Fibroblast of the aortic adventitia (primary cell): Measurements from ENCODE around the gene SLC27A1. TPM values are rescaled to one million over a fixed set of nuclear protein-coding genes. Genes with fewer than 3 reads are reported as not detected.
"Not testable (repeated sequence)": the region's sequence is repeated elsewhere in the genome, so short reads cannot be mapped to it uniquely, and the experiment has no call there.

ENCODE experiments used
- DNase-seq: peaks from one replicate; pipeline ENCODE4 v3.0.0-alpha.2; 2010; ENCODE audit warnings: low read depth
- H3K4me3 ChIP-seq: 2 replicates; pipeline ENCODE4 v1.5.1; 2011; ENCODE audit warnings: low read depth, mild to moderate bottlenecking, control low read depth, low read length, moderate library complexity
- total RNA-seq: library from RNA; depleted of rRNA; stranded (reverse); fragments of >200 nt; gene quantifications from 2 replicates; pipeline ENCODE4 v1.2.3, GENCODE V29; 2012; ENCODE audit warnings: low replicate concordance
- TF ChIP-seq, protein P1 (sequence below): IDR thresholded peaks from 2 replicates; pipeline ENCODE4 v1.5.1; 2011; ENCODE audit warnings: mild to moderate bottlenecking, low read length, control low read depth, inconsistent platforms; ENCODE audit not compliant: insufficient read depth

The SLC27A1 gene
- total RNA-seq, 1 donor, result 11.4 TPM

DNA sequence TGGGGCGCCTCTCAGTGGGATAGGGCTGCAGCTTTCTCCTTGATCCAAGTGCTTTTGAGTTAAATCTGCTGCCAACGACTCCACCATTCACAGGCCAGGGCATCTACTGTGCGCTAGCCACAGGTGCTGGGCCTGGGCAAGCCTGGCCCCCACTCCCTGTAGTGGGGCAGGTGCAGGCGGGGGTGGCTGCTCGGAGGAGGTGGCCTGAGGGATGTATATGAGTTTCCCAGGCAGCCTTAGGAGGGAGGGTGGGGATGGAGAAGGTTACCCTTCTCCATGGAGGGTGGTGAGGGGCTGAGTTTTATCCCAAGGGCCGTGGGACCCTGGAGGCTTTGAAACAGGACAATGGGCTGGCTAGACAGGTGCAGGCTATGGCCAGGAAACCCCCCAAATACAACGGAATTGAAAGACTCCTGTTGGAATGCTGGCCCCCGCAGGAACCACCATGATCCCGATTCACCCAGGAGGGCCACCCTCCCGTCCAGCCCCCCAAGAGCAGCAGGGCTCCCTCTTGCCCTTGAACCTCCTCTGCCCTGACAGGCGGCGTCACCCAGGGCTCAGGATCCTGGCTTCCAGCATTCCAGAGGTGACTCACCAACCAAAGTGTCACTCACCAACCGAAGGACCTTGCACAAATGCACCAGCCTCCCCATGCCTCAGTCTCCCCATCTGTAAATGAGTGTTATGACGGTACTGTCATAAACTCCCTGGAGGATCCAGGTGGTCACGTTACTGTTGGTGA is 45.3 kb downstream of the SLC27A1 start:
- DNase-seq, result no peak
- H3K4me3 ChIP-seq, result no peak overlapping the region
- TF ChIP-seq, protein P1, sequence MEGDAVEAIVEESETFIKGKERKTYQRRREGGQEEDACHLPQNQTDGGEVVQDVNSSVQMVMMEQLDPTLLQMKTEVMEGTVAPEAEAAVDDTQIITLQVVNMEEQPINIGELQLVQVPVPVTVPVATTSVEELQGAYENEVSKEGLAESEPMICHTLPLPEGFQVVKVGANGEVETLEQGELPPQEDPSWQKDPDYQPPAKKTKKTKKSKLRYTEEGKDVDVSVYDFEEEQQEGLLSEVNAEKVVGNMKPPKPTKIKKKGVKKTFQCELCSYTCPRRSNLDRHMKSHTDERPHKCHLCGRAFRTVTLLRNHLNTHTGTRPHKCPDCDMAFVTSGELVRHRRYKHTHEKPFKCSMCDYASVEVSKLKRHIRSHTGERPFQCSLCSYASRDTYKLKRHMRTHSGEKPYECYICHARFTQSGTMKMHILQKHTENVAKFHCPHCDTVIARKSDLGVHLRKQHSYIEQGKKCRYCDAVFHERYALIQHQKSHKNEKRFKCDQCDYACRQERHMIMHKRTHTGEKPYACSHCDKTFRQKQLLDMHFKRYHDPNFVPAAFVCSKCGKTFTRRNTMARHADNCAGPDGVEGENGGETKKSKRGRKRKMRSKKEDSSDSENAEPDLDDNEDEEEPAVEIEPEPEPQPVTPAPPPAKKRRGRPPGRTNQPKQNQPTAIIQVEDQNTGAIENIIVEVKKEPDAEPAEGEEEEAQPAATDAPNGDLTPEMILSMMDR, result no peak

DNA sequence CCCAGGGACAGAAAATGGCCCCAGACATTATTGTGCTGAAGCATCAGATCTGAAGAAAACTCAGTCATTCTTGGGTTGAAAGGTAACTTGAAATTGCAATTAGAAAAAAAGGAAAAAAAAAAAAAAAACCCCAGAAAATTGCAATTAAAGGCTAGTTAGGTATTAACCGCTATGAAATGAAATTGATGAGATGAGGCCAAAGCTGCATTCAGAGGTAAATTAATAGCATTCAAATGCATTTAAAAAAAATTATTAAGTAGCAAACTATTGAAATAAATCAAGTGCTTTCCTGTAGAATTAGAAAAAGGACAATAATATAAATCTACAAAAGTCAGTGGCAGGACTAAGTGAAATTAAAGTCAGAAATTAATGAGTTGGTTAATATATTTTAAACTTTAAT is 47.6 kb downstream of the SLC27A1 start:
- no peak overlapping the region for H3K4me3 ChIP-seq
- DNase-seq, result no peak

DNA sequence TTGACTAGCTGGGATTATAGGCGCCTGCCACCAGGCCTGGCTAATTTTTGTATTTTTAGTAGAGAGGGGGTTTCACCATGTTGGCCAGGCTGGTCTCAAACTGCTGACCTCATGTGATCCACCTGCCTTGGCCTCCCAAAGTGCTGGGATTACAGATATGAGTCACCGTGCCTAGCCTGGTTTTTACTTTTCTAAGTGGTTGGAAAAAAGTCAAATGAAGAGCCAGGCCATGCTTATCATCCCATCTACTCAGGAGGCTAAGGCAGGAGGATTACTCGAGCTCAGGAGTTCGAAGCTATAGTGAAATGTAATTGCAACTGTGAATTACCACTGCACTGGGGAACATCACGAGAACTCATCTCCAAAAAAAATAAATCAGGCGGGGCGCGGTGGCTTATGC is 48.3 kb downstream of the SLC27A1 start:
- not testable (repeated sequence) for DNase-seq, H3K4me3 ChIP-seq

More for the DNA sequence above, 47.6 kb downstream of the SLC27A1 start:
- TF ChIP-seq, protein P1, result no peak

DNA sequence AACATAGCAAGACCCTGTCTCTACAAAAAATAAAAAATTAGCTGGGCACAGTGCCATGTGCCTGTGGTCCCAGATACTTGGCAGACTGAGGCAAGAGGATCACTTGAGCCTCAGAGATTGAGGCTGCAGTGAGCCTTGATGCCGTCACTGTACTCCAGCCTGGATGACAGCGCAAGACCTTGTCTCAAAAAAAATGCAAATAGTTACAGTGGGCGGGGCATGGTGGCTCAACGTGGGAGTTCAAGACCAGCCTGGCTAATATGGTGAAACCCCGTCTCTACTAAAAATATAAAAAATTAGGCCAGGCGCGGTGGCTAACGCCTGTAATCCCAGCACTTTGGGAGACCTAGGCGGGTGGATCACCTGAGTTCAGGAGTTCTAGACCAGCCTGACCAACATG is 49.6 kb downstream of the SLC27A1 start:
- no peak overlapping the region for H3K4me3 ChIP-seq
- TF ChIP-seq, protein P1, result no peak
- no peak for DNase-seq

DNA sequence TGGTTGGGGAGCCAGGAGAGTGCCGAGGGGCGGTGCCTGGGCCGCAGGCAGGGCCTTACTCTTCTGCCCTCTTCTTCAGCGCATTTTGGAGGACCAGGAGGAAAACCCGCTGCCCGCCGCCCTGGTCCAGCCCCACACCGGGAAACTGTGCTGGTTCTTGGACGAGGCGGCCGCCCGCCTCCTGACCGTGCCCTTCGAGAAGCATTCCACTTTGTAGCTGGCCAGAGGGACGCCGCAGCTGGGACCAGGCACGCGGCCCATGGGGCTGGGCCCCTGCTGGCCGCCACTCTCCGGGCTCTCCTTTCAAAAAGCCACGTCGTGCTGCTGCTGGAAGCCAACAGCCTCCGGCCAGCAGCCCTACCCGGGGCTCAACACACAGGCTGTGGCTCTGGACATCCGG is 50.5 kb downstream of the SLC27A1 start:
- no peak for DNase-seq
- TF ChIP-seq, protein P1, result no peak
- H3K4me3 ChIP-seq, result no peak overlapping the region

DNA sequence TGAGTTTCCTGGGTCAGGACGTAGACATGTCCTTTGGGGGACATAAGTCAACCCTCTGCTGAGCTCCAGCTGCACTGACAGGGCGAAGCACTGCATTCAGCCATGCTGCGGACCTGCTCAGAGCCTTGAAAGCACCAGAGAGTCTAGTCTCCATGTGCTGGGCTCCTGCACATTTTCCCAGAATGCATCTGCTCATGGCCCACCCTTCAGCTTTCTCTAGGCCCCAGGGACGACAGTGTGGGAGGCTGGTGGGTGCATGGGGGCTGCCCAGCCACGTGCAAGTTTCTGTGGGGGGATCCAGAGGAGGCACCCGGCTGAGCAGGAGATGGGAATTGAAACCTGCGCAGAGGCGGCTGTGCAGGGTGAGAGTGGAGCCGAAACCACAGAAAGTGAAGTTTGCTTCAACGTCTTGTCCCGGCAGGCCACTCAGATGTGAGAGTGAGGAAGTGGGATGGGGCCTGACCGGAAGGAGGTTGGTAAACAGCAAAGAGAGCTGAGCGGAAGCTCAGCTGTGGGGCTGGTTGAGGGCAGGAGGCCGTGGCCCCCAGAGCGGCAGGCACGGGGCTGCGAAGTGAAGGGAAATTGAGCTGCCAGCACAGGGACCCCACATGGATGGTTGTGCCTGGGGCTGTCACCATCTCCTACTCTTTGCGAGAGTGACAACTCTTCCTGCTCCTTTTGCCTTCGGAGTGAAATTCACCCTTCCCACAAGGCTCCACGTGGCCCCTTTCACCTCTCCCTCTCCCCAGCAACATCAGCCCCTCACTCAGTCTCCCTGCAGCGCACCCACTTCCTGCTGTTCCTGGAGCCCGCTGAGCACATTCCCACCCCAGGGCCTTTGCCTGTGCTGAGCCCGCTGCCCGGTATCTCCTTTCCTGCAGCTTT is 52.9 kb downstream of the SLC27A1 start:
- TF ChIP-seq, protein P1, result no peak
- H3K4me3 ChIP-seq, result no peak overlapping the region
- DNase-seq, result no peak

DNA sequence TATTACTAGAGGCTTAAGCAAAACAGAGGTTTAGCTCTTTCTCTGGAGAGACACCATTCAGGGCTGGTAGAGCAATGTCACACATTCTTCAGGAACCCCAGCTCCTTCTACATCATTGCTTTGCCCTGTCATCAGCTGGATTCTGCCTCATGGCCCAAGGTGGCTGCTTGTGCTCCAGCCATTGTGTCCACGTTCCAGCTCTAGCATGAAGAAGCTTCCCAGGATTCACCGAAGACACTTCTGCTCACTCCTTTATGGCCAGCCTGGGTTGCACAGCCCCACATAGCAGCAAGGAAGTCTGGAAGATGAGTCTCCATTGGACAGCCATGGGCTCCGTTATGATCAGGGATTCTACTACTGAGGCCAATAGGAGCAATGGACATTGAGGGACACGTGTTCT is 54.3 kb downstream of the SLC27A1 start:
- no peak overlapping the region for H3K4me3 ChIP-seq
- no peak for DNase-seq
- TF ChIP-seq, protein P1, result no peak
